Iris pigment epithelial cell (primary cell): ENCODE measurements around the gene NAA50.

ENCODE experiments used
- DNase-seq: peaks from one replicate; pipeline ENCODE4 v3.0.0-alpha.2; 2011; ENCODE audit warnings: low read depth

The NAA50 gene

DNA sequence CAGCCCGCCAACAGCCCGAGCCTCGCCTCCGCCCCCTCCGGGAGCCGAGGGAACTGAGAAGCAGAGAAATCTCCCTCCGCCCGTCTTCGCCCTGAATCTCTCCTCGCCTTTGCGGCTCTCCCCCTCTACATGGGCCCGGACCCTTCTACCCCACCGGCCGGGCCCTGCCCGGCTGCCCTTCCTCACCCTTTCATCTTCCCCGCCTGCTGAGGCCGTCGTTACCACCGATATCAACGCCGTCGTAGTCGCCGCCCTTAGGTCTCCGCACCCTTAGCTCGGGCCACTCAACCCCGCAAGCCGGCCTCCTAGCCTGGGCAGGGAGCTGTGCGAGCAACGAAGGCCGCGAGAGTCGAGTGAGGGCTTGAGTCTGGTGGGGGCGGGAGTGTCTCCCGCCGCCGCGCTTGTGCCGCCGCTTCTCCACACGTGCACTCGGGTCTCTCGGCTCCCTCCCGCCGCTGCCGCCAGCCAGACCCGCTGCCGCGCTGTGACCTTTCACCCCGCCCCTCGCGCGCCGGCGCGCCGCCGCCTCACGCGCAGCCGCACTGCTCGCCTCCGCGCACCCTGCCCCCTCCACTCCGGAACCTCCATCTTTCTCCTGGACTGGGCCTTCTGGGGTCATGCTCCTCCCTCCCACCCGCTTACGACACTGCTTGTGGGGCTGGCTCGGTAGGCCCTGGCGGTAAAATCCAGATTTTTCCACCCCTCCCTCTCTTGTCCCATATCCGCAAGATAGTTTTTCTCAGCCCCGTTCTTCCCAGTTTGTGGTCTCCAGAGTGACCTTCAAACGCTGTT lies at the start of gene NAA50:
NAA50 (minus strand) TSS at position 494 of the 792 bp plus-strand sequence; CDS start at position 194, 300 bp downstream.
- peak; percentile 95 for DNase-seq

DNA sequence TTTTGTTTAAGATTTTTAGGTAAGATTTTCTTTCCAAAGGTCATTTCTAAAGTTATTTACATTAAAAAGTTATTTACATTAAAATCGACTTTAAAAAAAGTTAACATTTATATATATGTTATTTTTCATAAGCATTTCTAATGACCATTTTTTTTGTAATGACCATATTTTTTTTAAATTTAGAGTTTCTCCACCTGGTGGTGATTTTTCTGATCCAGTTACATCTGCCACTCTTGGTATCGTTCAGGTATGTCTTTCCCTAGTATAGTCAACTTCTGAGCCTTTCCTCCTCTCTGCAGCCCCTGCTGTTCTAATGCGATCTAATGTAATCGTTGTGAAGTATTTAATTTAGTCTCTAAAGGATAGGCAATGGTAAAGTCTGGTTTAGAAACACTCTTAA lies 49.6 kb upstream of the NAA50 start:
- no peak for DNase-seq

DNA sequence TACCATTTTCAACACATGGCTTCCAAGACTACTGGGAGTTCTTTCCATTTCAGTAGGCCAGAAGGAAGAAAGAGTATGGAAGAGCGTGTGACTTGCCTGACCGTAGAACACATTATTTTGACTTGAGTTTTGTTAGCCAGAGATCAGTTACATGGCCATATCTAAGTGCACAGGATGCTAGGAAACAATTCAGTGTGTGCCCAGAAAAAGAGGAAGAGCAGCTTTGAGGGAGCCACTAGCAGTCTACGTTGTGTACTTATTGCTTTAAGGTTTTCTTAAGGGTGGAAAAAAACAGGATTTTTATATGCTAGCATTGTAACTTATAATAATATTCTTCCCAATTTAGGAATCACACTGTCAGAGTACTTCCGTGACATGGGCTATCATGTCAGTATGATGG lies 48.5 kb upstream of the NAA50 start:
- DNase-seq, result no peak

- DNase-seq, result peak; percentile 43
Observed at GRCh38 chr3:113791381-113791780, 45.3 kb upstream of the NAA50 start.

DNA sequence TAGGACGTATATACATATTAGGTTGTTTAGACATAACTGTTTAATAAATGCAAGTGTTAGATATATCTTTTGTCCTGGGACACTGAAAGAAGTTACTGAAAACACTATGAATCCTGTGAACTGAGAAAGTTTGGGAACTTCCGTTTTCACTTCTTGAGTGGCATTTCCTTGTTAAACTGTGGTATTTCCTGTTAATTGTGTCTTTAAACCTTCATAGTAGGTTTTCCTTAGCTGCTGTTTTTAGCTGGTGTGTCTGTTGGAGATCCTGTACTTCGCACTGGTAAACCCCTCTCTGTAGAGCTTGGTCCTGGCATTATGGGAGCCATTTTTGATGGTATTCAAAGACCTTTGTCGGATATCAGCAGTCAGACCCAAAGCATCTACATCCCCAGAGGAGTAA lies 37.9 kb upstream of the NAA50 start:
- DNase-seq, result peak; percentile 36

DNA sequence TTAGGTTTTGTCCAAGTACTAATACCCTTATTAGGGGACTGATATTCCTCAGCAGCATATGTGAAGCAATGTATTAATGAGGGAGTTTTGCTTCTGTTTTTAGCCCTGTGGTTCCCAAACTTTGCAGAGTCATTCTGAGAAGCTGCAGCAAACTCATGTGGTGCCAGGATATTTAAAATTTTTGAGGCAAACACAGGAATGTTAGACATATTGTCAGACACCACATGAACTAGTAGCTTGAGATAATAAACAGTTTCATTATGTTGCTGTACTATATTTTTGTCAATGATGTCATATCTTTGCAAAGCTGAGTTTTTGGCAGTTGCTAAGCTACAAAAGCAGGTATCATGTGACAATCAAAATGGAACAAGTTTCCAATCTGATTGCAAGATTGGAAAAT lies 37.4 kb upstream of the NAA50 start:
- DNase-seq, result peak; percentile 99

- no peak for DNase-seq
Observed at GRCh38 chr3:113776564-113776963, 30.5 kb upstream of the NAA50 start.

GRCh38 chr3:113775516-113775915 lies 29.5 kb upstream of the NAA50 start:
- DNase-seq, result no peak

DNA sequence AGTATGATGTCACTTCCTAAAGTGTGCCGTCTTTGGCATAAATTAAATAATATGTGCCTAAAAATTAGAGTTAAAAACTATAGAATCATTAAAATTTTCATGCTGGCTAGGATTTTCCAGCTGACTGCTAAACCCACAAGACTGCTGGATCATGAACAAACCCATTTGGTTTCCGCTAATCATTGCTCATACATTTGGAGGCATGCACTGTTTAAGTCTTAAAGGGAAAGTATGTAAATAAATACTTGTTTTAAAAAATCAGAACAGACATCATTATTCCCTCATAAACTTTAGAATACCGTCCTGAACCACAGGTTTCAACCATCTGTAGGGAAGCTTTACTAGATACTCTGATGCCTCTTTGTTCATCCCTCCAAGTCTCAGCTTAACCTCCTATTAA lies 27.3 kb upstream of the NAA50 start:
- peak; percentile 86 for DNase-seq

DNA sequence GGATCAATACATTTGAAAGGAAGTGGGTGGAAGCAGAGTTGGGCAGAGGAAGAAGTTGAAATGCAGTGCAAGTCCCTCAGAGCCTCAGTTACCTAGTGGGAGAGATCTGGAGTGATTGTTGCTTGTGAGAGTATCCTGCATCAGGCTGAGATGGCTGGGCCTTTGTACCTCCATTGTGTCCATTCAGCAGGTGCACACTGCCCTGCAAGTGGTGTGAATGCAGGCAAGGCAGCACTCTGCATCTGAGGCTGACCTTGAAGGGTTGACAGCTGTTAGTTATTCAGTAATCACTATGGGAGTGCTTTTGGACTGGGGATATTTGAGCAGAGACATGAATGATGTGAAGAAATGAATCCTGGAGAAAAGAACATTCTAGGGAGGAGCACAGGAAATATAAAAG lies 25.9 kb upstream of the NAA50 start:
- no peak for DNase-seq

GRCh38 chr3:113769551-113769950 lies 23.5 kb upstream of the NAA50 start:
- DNase-seq, result peak; percentile 71

DNA sequence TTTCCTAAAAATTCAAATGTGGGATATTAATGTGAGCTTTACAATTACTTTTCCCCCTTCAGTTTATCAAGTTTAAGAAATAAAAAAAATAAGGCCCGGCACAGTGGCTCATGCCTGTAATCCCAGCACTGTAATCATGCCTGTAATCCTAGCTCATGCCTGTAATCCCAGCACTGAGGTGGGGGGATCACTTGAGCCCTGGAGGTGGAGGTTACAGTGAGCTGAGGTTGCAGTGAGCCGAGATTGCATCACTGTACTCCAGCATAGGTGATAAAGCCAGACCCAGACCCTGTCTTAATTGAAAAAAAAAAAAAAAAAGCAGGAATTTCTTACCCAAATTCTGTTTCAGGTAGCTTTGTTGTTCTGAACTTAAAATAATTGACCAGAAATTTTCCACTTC lies 18.6 kb upstream of the NAA50 start:
- DNase-seq, result no peak

- peak; percentile 91 for DNase-seq
Observed at GRCh38 chr3:113758389-113759024, 12.5 kb upstream of the NAA50 start.

GRCh38 chr3:113754494-113755159 lies 8.6 kb upstream of the NAA50 start:
- DNase-seq, result no peak

GRCh38 chr3:113753376-113753985 lies 7.4 kb upstream of the NAA50 start:
- no peak for DNase-seq

DNA sequence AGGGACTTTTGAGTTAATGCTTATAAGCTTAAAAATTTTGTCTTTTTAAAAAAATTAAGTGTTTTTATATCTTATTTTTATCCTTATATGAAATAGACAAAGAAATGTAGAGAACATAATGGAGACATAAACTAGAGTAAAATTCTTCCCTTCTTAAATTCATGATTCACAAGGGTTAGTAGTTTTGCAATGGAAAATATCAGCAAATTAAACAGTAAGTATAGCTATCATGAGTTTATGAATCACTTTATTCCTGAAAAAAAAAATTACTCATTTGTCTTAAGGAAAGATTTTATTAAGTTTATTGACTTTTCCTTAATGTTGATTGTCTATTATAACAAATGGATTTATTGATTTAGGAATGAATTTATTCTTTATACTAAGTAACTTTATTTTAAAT lies 5.1 kb upstream of the NAA50 start:
- no peak for DNase-seq

- peak; percentile 27 for DNase-seq
Observed at GRCh38 chr3:113747283-113748046, 1.4 kb upstream of the NAA50 start.

DNA sequence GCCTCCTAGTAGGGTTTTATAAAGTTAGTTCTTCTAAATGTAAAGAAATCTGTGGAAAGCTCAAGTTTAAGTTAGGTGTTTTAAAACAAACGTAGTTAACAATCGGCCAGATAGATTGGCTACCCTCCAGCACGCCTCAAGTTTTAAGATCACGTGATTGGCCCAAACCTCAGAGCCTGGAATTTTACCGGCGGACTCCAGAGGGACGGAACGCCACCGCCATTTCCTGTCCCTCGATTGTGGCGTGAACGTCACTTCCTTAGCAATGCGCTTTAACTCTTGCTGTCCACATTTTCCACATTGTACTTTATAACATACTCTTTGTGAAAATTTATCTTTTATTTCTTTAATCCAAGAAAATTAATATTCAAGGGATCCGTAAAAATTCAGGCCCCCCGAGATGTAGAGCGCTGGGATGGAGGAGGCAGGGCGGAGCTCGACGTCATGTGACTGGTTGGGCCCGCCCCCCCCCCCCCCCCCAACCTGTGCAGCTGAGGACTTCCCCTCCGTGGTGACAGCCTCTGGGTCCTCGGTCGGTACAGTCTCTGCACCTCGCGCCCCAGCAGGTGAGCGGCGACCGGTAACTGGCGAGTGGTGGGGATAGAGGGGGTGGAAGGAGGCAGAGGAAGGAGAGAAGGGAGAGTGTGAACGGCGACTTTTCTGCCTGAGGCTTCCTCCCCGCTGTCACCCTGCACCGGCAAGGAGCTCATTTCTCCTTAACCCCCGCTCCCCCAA lies 666 bp upstream of the NAA50 start, which contains the start of gene ATP6V1A:
ATP6V1A (plus strand) TSS at position 488 of the 735 bp plus-strand sequence. CDS start 31,719 bp downstream, outside the sequence.
- DNase-seq, result peak; percentile 94

GRCh38 chr3:113744941-113745755 lies 901 bp downstream of the NAA50 start:
- peak; percentile 93 for DNase-seq

DNA sequence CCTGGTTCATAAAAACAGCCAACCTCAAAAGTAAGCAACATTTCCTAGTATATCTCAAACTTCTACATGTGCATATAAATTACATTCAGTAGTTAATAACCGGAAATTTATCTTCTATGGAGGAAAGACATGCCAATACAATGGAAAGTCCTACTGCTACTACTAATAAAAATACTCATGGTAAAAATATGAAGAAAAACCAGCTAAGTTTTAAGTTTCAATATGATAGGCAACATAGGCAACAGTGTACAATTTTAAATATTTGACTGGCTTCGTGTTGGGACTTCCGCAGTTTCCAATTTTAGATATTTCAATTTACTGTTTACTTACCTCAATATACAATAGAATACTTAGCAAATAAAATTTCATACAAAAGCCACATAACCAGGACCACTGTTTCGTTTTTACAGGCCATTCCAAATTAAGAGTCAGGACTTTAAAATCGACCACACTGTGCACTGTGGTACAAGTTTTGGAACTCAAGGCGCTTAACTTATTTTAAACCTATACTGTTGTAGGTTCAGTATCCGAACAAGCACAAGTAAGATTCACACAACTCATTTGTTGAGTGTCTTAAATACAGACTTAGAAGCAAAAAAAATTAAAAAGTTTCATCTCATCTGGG lies 2.9 kb downstream of the NAA50 start:
- no peak for DNase-seq
